Heart left ventricle (tissue), 16 donors: ENCODE data around the gene DIAPH3. TPM values are rescaled to one million over a fixed set of nuclear protein-coding genes. Genes with fewer than 3 reads are reported as not detected.

ENCODE experiments used
- ATAC-seq, 4 donors: fragments of 200-7000 bp; cut with Tn5 transposase; one replicate each; pipeline ENCODE4 v1.9.1; 2020 to 2022; ENCODE audit warnings: moderate library complexity in 4 of 4, mild to moderate bottlenecking in 3 of 4, moderate number of reproducible peaks in 1 of 4
- DNase-seq, 5 donors: peaks; one replicate each; pipeline ENCODE4 v3.0.0-alpha.2; 2020
- H3K27ac ChIP-seq, 12 donors: fragments of 200-600 bp; sonication (generic) in 4 of 12; one replicate each; pipeline versions ENCODE4 v1.5.0 to v1.8.0; 2016 to 2022; ENCODE audit warnings: mild to moderate bottlenecking in 2 of 12
- H3K27me3 ChIP-seq, 9 donors: fragments of 200-600 bp; sonication (generic) in 2 of 9; one replicate each; pipeline versions ENCODE4 v1.5.1 to v1.8.0; 2016 to 2022; ENCODE audit warnings: mild to moderate bottlenecking in 3 of 9
- H3K36me3 ChIP-seq, 9 donors: fragments of 200-600 bp; sonication (generic) in 2 of 9; one replicate each; pipeline versions ENCODE4 v1.5.0 to v1.8.0; 2018 to 2022; ENCODE audit warnings: mild to moderate bottlenecking in 2 of 9
- H3K4me1 ChIP-seq, 12 donors: fragments of 200-600 bp; sonication (generic) in 4 of 12; one replicate each; pipeline versions ENCODE4 v1.5.0 to v1.8.0; 2016 to 2022; ENCODE audit warnings: mild to moderate bottlenecking in 3 of 12
- H3K4me3 ChIP-seq, 12 donors: fragments of 200-600 bp; sonication (generic) in 4 of 12; one replicate each; pipeline versions ENCODE4 v1.5.0 to v1.8.0; 2017 to 2022; ENCODE audit warnings: mild to moderate bottlenecking in 9 of 12, moderate library complexity in 4 of 12
- H3K9me3 ChIP-seq, 12 donors: fragments of 200-600 bp; sonication (generic) in 4 of 12; one replicate each; pipeline versions ENCODE4 v1.5.0 to v1.8.0; 2016 to 2022; ENCODE audit warnings: mild to moderate bottlenecking in 1 of 12
- CTCF ChIP-seq, 12 donors: fragments of 200-600 bp; sonication (generic) in 4 of 12; IDR thresholded peaks; one replicate each; pipeline versions ENCODE4 v1.5.0 to v1.8.0; 2018 to 2022; ENCODE audit warnings: antibody characterized with exemption in 12 of 12, mild to moderate bottlenecking in 5 of 12
- POLR2A ChIP-seq, 2 donors: fragments of 450-650 bp; IDR thresholded peaks; one replicate each; pipeline ENCODE4 v1.6.1; 2017; ENCODE audit warnings: antibody characterized with exemption in 2 of 2, mild to moderate bottlenecking in 2 of 2, moderate library complexity in 2 of 2
- WGBS, 4 donors: extraction: QIAGEN DNeasy Blood & Tissue Kit in 2 of 4; methylation state at CpG; one replicate each; pipeline versions ENCODE4 v1.1.5 to v1.1.7; 2013 to 2018; 5-methylcytosine and 5-hydroxymethylcytosine counted together
- intact Hi-C, 10 donors: fragments of 100-400 bp; cut with DNase I; formaldehyde crosslinking; loops; one replicate each; pipeline versions ENCODE4 v1.11.1 to v1.14.2; 2022
- polyA plus RNA-seq, 2 donors: library from polyadenylated mRNA; stranded (reverse); fragments of 200-250 nt; gene quantifications; one replicate each; pipeline ENCODE4 v1.2.3, GENCODE V29; 2013
- total RNA-seq, 9 donors: library from RNA; depleted of rRNA in 2 of 9; stranded (reverse); fragments of >200 nt in 2 of 9; fragmentation: NEBNext Ultra II Directional in 3 of 9; extraction: Animal tissue kit (Norgen Biotek cat#: 25700) in 3 of 9; gene quantifications; one replicate each; pipeline versions ENCODE4 v1.1.0 to v1.2.4, GENCODE V29; 2016 to 2023
- donor health status: ischemic (EF 13 %, LVEDD 7.1; RV severe dilation, severe dysfunction).
- donor health status: healthy with polysubstance abuse.
- donor health status: DM: no; HTN: yes; CAD: no.
- donor health status: DM: no; HTN: no; CAD: no.
- donor health status: ischemic (EF 25% LVEDD 6.9; RV normal size, moderate dysfunction).
- donor health status: ischemic (EF 25% LVEDD 5.7; RV mildly dilated, moderate dysfunction).
- donor health status: healthy.
- donor health status: DM: yes; HTN: yes; CAD: no.
- donor health status: ischemic (EF 35%, LVEDD 5.7; RV mildly dilated, moderate dysfunction).
- donor health status: nonischemic (EF 11% LVEDD 7.7; RV severe dilation, severe dysfunction).
- donor health status: DM: yes; HTN: yes; CAD: no.
- donor health status: PGD.
- donor health status: ischemic (EF 29% LVEDD 5.4; RV normal size, mild dysfunction).
- donor health status: nonischemic (EF 23%, LVEDD 6.1; RV moderate dilation, normal function).

Gene DIAPH3
- total and polyA plus RNA-seq, 11 donors = 0.03 to 3.2 (median 0.19) TPM

DNA sequence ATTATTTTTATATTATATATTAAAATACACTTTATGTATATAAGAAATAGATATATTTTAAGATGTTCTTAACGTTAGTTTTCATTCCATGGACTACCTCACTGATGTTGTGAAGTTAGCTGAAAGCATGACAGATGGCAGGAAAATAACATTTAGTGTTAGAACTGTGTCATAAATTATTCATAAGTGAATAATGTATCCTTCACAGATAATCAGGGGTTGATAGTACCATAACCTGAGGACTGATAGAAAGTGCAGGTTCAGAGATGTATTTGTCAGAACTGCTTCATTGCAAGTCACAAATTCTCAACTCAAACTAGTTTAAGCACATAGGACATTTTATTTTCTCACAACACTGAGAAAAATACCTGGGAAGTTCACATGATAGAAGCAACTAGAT lies 14.6 kb upstream of the DIAPH3 start:
- no peak overlapping the region for H3K27ac ChIP-seq
- no peak for TF ChIP-seq POLR2A (IDR thresholded peaks at IDR 0.05)
- no peaks in the 10 kb centered on the region for H3K9me3 ChIP-seq
- intact Hi-C loops = no loop called here
- no peak overlapping the region for H3K4me3 ChIP-seq
- 92 to 99% (median 93%) methylated on average over 1 of the region's 1 CpG for WGBS, 4 donors
- H3K27me3 ChIP-seq = peaks cover 0 to 4% (median 0%) of the 10 kb centered on the region in 9 donors
- ATAC-seq = no peak
- DNase-seq = no peak
- H3K4me1 ChIP-seq = no peaks in the 10 kb centered on the region
- H3K36me3 ChIP-seq = no peaks in the 10 kb centered on the region

GRCh38 chr13:60175571-60175970 lies 11.8 kb upstream of the DIAPH3 start:
- peaks cover 0 to 7% (median 0%) of the 10 kb centered on the region in 9 donors for H3K27me3 ChIP-seq
- no peaks in the 10 kb centered on the region for H3K9me3 ChIP-seq
- no peak for ATAC-seq
- no peak for DNase-seq
- no peak overlapping the region for H3K4me3 ChIP-seq
- H3K4me1 ChIP-seq = no peaks in the 10 kb centered on the region
- H3K27ac ChIP-seq = no peak overlapping the region
- TF ChIP-seq POLR2A (IDR thresholded peaks at IDR 0.05) = no peak
- no peak for TF ChIP-seq CTCF (IDR thresholded peaks at IDR 0.05)
- 82 to 86% (median 85%) methylated on average over 5 of the region's 5 CpGs for WGBS, 4 donors
- intact Hi-C loops = no loop called here
- no peaks in the 10 kb centered on the region for H3K36me3 ChIP-seq

- H3K4me3 ChIP-seq = no peak overlapping the region
- no peak overlapping the region for H3K27ac ChIP-seq
- 74 to 85% (median 78%) methylated on average over 5 of the region's 5 CpGs for WGBS, 4 donors
- ATAC-seq = no peak
- intact Hi-C loops = no loop called here
- TF ChIP-seq POLR2A (IDR thresholded peaks at IDR 0.05) = no peak
- no peak for TF ChIP-seq CTCF (IDR thresholded peaks at IDR 0.05)
- no peaks in the 10 kb centered on the region for H3K36me3 ChIP-seq
- H3K27me3 ChIP-seq = peaks cover 0 to 7% (median 0%) of the 10 kb centered on the region in 9 donors
- H3K9me3 ChIP-seq = no peaks in the 10 kb centered on the region
- no peaks in the 10 kb centered on the region for H3K4me1 ChIP-seq
- DNase-seq = no peak
Measured at GRCh38 chr13:60174113-60174512, 10.4 kb upstream of the DIAPH3 start.

GRCh38 chr13:60172111-60172510 lies 8.4 kb upstream of the DIAPH3 start:
- H3K9me3 ChIP-seq = no peaks in the 10 kb centered on the region
- WGBS, 4 donors = 80 to 87% (median 84%) methylated on average over 2 of the region's 2 CpGs
- TF ChIP-seq POLR2A (IDR thresholded peaks at IDR 0.05) = no peak
- no peak for TF ChIP-seq CTCF (IDR thresholded peaks at IDR 0.05)
- ATAC-seq (no peak), DNase-seq (no peak)
- peaks cover 0 to 7% (median 0%) of the 10 kb centered on the region in 9 donors for H3K27me3 ChIP-seq
- H3K36me3 ChIP-seq = no peaks in the 10 kb centered on the region
- no peak overlapping the region for H3K4me3 ChIP-seq
- no peak overlapping the region for H3K27ac ChIP-seq
- H3K4me1 ChIP-seq = no peaks in the 10 kb centered on the region
- intact Hi-C loops = no loop called here

DNA sequence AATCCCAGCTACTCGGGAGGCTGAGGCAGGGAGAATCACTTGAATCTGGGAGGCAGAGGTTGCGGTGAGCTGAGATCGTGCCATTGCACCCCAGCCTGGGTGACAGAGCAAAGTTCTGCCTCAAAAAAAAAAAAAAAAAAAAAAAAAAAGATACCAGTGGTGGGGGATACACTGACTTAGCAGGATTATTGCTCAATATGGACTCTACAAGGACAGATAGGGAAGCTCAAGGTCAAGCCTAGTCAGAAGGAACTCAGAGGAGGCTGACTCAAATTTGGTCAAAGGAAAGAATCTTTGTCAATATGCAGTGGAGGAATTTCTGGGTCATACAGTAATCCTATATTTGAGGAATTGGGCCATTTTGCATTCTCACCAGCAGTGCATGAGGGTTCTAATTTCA lies 6.7 kb upstream of the DIAPH3 start:
- no peak overlapping the region for H3K27ac ChIP-seq
- H3K36me3 ChIP-seq = no peaks in the 10 kb centered on the region
- peaks cover 0 to 7% (median 0%) of the 10 kb centered on the region in 9 donors for H3K27me3 ChIP-seq
- TF ChIP-seq CTCF (IDR thresholded peaks at IDR 0.05) = no peak
- TF ChIP-seq POLR2A (IDR thresholded peaks at IDR 0.05) = no peak
- DNase-seq (no peak), ATAC-seq (no peak)
- H3K9me3 ChIP-seq = no peaks in the 10 kb centered on the region
- no peak overlapping the region for H3K4me3 ChIP-seq
- intact Hi-C loops = no loop called here
- H3K4me1 ChIP-seq = peaks cover 0 to 5% (median 0%) of the 10 kb centered on the region in 12 donors
- 93 to 96% (median 93%) methylated on average over 3 of the region's 3 CpGs for WGBS, 4 donors
